GM18498 (cell line): ENCODE results near the gene SBNO2.

Source experiments
- ATAC-seq: cut with Tn5 transposase; IDR thresholded peaks from one replicate; pipeline ENCODE4 v1.9.1; 2021; ENCODE audit warnings: mild to moderate bottlenecking, moderate library complexity; ENCODE audit not compliant: unreplicated experiment

Gene SBNO2

DNA sequence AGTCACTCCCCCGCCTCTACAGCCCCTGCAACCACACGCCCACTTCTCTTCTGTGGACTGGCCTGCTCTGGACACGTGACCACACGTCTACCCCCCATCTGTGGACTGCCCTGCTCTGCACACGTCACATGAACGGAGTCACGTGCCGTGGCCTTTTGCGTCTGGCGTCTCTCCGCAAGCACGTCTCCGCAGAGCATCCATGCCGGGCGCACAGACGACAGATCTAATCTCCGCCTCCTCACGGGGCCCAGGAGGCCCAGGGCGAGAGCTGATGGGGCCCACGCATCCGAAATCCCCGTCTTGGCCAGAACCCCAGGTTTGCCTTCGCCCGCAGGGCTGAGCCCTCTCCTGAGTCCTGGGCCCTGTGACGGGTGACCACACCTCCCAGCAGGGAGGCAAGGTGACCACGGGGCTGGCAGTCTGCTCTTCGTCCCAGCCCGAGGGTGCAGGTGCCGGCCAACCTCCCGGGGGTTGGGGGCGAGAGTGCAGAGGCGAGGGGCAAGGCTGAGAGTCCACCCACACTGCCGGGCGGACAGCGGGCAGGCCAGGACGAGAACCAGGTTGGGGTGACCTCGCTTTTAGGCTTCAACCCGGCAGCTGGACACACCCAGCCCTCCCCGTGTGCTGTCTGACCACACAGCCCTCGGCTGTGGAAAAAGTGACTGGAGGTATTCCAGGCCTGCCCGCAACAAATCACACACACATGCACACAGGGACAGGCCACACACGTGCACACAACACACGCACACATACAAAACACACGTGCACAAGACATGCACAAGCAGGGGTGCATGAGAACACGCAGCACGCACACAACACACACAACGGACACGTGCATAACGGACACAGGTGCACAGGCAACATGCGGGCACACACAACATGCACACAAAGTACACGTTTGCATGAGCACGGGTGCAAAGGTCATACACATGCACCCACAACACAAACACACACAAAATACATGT lies 3.9 kb downstream of the SBNO2 start:
- ATAC-seq: no peak

DNA sequence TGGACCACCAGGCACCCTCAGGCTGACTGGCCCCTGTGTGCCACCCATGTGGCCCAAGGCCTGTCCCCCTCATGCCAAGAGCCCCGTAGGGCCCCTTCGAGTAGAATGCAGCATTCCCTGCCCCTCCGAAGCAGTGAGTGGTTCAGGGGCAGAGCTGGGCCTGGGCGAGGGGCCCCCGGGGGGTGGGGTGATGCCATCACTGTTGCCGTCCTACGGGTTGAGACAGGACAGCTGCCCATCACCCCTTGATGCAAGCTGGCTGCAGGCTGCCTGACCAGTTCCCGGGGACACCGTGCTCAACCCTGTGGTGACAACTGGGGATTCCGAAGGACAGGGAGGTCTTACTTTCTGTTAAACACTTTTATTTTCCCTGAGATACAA lies 4.7 kb downstream of the SBNO2 start:
- ATAC-seq: no peak

DNA sequence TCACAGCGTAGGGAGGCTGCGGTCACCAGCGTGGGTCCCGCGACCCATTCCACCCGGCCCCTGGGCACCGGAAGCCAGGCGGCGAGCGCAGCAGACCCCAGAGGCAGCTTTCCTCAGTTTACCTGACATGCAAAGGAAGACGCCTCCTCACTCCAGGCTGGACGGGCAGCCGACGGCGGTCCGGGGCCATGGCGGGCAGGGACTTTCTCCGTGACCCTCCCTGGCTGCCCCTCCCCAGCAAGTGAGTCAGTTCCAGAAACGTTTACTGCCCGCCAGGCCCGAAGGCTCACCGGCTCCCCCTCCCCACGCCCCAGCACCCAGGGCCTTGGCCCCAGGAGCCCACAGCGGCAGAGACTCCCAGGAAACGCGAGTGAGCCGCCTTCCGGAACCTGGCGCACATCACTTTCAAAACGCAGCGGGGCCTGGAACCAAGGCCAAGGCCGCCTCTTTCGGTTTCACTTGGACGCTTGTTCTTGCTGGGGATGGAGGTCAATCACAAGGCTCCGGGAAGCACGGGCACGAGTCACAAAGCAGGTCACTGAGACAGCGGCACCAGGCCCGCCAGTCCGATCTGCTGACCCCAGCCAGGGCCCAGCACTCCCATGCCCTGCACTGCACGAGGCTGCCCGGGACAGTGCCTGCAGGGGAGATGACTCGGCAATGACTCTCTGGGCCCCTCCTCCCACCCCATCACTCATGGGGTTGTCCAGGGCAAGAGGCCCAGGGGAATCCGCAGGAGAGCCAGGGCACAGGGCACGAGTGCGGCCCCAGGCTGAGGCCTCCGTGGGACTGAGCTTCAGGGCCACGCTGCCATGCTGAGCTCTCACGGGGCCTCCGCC lies 5.3 kb downstream of the SBNO2 start:
- no peak for ATAC-seq

DNA sequence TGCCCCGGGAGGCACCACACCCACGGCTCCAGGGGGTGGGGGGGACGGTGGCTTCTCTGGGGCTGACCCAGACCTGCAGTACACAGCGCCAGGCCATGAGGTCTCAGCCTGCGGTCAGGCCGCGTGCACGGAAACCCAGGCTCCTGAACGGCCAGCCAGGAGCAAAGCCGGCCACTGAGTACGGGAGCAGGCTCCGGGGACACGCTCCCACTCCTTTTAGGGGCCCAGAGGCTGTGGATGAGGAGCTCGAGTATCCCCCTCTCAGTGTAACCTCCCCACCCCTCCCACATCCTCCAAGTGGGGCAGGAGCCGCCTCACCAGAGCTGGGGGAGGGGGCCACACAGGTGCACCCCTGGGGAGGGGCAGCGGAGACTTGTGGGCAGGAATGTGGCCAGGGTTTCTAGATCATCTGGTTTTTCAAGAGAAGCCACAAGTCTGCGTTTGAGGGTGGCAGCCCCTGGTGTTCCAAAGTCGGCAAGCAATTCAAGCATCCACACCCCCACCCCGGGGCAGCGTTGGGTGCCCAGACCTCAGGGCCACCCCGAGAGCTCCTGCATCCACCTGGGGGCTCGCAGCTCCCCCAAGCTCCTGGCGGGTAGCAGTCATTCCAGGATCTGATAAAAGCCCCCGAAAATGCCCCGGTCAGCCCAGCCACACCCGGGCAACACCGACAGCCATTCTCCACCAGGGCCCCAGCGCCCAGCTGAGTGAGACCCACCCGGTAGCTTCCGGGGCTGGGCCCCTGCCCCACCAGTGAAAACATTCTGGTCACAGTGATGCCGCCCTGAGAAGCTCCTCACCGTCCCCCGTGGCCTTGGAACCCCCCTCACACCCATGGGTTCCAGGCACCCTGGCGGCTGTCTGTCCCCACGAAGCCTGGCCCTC lies 6.1 kb downstream of the SBNO2 start:
- no peak for ATAC-seq

DNA sequence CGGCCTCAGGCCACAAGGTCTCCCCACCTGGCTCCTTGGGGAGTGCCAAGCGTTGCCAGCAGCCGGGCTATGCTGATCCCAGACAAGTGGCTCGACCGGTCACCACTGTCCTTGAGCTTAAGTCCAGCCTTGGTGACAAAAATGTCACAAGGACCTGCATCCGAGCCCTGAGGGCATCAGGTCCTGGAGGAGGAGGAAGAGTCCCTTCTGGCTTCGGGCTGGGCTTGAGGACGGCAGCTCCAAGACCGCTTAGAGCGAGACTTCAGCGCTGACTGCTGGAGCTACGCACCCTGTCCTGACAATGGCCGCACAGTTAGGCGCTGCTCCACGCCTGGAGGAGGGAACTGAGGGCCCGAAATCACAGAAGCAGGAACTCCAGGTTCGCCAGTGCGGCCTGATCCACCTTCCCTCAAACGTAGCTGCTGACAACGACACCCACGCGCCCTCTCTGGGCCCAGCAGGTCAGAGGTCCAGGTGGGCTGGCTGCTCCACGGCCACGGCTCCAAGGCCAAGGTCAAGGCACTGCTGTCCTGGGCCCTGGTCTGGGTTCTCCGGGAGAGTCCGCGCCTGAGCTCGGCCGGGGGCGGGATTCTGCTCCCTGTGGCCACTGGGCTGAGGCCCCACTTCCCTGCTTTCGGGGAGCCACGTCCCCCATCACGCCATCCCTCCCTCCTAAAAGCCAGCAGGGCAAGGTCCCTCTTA lies 7.0 kb downstream of the SBNO2 start:
- ATAC-seq: no peak

DNA sequence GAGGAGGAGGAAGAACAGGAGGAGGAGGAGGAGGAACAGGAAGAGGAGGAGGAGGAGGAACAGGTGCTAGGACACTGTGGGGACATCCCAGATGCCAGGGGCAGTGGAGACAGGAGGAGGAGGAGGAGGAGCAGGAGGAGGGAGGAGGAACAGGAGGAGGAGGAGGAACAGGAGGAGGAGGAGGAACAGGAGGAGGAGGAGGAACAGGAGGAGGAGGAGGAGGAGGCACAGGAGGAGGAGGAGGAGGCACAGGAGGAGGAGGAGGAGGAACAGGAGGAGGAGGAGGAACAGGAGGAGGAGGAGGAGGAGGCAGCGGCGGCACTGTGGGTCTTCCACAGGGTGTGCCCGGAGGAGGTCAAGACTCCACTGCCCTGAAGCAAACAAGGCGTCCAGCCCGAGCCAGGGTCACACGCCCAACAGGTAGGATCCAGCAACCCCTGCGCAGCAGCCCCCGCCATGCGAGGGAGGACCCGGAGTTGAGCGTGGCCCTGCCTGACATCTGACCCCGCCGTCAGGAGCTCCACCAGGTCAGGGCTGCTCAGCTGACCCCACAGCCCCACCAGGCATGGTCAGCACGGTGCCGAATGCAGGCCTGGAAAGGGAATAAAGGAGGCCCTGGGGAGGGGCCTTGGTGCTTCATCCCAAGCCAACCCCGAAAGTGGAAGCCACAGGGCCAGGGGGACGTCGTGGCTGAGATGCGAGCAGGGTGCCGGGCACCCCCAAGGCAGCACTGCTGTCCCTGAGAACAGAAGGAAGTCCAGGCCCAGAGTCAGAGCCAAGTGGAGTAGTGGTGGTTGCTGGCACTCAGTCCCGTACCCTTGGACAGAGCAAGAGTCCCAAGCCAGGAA lies 9.2 kb downstream of the SBNO2 start:
- no peak for ATAC-seq

DNA sequence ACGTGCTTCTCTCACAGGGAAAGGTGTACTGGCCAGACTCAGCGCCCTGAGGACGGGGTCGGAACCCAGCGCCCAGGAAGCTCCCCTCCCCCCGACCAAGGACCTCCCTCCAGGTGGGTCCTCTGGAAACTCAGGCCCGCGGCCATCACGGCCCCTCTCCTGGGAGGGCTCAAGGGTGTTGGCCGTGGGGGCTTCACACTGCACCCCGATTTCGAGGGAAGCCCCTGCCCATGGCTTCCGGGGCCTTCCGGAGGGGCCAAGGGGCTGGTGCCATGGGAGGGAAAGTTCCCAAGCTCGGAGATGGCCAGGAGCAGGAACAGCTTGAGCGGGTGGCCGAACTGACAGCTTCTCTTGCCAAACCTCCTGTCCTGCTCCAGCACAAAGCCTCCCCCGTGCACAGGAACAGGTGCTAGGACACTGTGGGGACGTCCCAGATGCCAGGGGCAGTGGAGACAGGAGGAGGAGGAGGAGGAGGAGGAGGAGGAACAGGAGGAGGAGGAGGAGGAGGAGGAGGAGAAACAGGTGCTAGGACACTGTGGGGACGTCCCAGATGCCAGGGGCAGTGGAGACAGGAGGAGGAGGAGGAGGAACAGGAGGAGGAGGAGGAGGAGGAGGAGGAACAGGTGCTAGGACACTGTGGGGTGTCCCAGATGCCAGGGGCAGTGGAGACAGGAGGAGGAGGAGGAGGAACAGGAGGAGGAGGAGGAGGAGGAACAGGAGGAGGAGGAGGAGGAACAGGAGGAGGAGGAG lies 10.0 kb downstream of the SBNO2 start:
- no peak for ATAC-seq

DNA sequence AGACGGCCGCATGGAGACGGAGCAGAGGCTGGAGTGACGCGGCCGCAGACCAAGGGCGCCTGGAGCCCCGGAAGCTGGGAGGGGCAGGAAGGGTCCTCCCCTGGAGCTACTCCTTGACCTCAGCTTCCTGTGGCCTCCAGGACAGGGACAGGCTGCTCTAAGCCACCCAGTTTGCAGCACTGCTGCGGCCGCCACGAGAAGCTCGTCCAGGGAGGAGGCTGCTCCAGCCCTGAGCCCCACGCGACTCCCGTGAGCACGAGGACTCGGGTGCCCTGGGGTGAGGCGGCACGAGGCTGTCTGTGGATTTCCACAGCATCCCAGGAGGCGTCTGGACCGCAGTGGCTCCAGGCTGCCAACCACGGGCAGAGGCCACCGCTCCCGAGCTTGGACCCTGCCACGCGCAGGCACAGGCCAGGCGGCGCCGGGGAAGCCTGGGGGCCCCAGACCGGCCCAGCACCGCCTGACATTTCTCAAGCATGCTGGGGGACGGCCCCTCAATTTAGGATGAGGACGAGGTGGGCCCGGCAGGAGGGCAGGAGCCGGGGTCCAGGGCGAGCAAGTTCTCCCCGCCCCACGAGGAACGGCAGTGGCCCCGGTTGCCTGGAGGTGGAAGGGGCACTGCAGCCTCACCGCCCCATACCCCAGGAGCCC lies 10.7 kb downstream of the SBNO2 start:
- ATAC-seq: no peak

DNA sequence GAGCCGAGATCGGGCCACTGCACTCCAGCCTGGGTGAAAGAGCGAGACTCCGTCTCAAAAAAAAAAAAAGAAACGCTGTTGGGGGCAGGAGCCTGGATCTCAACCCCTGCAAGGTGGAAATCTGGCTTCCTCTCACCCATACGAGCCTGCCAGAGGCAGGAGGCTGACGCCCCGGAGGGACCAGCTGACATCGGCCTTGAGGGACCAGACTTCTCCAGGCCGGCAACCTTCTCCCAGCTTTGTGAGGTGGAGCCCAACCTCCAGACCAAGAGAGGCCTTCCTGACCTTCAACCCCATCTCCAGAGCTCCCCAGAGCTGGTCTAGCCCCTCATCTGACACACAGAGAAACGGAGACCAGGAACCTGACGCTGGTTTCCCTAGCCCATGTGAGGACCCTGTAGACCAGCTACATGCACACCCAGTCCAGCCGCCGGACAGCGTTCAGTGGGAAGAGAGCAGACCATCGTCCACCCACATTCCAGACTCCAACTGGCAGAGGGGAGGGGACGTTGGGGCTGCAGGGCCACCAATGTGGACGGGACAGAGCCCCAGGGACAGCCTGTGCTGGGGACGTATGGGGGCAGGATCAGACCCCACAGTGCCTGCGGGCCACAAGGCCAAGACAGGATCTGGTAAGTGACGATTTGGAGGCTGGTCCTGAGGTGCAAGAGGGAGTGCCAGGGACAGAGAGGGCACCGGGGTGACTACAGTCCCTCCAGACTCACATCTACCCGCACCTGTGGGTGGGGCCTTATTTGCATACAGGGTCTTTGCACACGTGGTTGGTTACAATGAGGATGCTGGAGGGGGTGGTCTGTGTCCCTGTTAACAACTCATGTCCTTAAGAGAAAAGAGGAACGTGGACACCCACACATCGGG lies 11.4 kb downstream of the SBNO2 start:
- ATAC-seq: no peak

DNA sequence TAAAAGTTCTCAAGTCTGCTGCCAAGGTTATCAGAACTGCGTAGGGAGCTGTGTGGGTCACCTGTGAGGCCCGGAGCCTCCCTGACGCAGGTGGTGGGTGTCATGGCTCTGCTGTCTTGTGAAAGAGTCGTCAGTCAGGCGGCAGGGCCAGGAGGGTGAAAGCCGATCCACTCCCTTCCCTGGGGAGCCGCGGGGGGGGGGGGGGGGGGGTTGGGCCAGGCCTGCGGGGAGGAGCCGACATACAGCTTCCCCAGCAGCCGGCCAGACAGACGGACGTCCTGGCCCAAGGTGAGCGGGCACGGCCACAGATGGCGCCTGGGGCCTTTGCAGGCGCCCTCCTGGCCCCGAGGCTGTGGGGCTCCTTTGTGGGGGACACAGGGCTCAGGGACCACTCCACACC lies 12.4 kb downstream of the SBNO2 start:
- no peak for ATAC-seq

DNA sequence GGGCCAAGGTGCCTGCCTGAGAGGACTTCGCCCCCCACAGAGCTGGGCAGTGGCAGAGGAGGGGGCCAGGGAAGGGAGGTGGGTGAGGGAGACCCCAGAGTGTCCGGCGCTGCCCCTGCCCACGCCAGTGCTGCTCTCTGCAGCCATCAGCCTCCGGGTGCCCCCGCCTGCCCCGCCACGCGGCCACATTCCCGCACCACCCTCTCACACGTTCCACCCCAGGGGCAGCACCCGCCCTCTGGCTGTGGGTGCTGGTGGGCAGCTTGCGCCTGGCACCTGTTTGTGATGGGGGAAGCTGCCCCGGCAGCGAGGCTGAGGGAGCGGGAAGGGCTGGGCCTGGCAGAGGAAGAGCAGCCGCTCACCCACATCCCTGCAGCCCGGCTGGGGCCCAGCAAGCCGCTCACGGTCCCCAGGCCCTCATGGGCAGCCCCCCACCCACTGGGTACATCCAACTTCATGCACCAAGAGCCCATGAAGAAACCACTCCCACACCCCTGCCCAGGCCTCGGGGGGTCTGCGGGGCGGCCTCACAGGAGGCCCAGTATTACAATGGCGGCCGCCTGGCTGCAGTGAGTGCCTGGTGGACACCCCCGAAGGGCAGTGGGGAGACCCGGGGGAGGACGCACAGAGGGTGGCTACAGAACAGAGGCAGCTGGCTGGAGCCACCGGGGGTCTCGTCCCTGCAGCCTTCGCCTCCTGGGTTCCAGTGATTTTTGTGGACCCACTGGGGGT lies 14.0 kb downstream of the SBNO2 start:
- ATAC-seq: no peak

DNA sequence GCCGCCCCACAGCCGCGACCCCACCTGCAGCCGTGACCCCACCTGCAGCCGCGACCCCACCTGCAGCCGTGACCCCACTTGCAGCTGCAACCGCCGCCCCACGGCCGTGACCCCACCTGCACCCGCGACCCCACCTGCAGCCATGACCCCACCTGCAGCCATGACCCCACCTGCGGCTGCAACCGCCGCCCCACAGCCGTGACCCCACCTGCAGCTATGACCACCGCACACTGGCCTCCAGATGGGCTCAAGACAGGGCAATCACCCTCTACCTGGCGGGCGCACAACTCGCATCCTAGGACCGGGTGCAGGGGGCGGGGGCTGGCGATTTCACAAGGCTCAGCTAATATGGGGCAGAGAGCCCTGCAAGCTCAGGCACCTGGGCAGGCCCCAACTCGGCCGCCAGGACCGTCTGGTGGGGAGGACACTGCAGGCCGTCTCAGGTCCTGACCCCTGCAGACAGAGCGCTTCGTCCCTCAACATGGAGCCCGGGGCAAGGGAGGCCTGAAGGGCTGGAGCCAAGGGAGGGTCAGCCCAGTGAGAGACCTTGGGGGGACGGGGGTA lies 15.1 kb downstream of the SBNO2 start:
- ATAC-seq: no peak

DNA sequence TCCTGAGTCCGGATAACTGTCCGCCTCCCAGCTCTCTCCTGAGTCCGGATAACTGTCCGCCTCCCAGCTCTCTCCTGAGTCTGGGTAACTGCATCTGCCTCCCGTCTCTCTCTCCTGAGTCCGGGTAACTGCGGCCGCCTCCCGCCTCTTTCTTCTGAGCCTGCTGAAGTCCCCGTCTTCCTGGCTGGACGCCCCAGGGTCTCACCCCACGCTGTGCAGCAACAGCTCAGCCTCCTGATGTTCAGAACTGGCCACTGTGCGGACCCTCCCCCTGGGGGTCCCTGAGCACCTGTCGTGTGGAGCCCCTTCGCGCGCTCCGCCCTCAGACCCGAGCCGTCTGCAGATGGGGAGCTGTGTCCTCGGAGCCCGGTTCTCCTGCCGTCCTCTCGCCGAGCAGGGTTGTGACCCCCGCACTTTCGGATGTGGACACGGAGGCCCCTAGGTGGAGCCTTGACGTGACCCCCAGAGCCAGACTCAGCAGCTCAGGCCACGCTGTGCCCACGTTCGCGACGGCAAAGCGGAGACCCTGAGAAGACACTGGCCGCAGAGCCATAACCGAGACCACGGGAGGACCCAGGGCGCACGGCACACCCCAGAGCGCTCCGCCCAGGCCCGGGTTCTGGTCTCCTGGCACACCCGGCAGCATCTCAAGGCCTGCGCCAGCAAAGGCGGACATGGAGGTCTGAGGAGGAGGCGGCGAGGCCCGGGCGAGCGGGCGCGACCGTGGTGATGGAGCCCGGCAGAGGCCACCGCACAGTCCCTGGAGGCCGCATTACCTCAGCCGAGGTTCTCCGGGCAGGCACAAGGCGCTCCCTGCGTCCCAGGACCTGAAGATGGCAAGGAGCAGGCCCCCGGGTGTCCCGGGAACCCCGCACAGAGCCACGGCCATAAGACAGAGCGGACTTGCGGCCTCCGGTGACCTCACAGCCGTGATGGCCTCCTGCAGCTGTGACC lies 15.9 kb downstream of the SBNO2 start:
- ATAC-seq: no peak

DNA sequence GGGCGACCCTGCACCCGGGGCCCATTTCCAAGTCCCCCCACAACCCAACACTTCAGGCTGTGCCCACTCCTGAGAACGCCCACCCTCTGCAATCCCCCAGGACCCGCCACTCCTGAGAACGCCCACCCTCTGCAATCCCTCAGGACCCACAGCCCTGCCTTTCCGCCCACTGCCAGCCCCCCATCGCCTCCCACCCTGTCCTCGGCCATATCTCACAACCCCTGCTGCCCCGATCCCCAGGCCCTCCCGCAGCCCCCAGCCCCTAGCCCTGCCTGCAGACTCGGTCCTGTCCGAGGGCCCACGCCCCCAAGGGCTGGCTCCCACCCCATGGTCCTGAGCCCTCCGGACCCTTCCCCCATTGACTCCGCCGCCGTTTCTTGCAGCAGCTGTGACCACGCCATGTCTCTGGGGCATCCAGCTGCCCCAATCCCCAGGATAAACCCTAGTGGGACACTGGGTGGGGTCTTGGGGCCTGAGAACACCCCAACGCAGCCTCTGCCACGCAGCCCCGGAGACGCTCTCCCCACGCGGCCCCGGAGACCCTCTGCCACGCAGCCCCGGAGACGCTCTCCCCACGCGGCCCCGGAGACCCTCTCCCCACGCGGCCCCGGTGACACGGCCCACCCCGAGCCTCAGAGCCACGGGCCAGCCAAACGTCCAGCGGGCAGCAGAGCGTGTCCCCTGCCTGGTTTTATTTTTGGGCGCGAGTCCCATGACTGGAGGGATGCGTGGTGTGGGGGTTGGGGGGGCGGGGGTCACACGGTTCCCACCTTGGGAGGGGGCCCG lies 17.0 kb downstream of the SBNO2 start:
- ATAC-seq: no peak
